ENCODE data around the gene COPZ2. TPM values are rescaled to one million over a fixed set of nuclear protein-coding genes. Genes with fewer than 3 reads are reported as not detected.

Gene COPZ2
- total and polyA plus RNA-seq, 9 of the 15 experiments (the other 6 are each of a cell fraction or from before 2014, with no cell fraction given), result 0.22 to 0.49 TPM; not detected in 7

DNA sequence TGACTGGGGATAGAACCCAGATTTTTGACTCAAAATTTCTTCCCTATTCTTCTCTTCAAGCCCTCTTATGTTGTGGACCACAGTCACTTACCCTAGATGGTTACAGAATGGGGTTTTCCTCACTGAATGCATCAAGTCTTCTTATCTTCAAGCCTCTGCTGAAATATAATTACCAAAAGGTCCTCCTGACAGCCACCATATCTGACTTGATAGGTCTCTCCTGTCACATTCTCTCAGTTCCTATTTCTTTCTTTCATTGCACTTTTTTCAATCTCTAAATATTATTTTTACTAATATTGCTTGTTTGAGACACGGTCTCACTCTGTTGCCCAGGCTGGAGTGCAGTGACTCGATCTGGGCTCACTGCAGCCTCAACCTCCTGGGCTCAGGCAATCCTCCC is 1.1 kb upstream of the COPZ2 start:
- ATAC-seq (no peak), DNase-seq (ENCODE audit: extremely low read depth in 1 of 4, low spot score in 3 of 4) (no peak), FAIRE-seq (no peak)
- BruUV-seq (replicated peaks), result no TSS peak
- Histone ChIP-seq H3K4me3 (no peak overlapping the region), H3K79me2 (ENCODE audit: control insufficient read depth, insufficient read depth, low read length) (no peaks in the 10 kb centered on the region), H3K27me3 (ENCODE audit: control insufficient read depth in 2 of 2, insufficient read depth in 2 of 2, low read length in 2 of 2) (no peaks in the 10 kb centered on the region), H2AFZ (ENCODE audit: low read depth, low read length) (no peak overlapping the region), H3K27ac (ENCODE audit: extremely low read depth, low read depth, low read length) (no peak overlapping the region), H3K4me1 (replicated peaks in 1 of 2; ENCODE audit: control insufficient read depth in 2 of 2, insufficient read depth in 2 of 2, low read length in 2 of 2) (peaks cover 7 to 11% of the 10 kb centered on the region in 2 experiments; a peak in 4 of 5 replicates), H3K9ac (ENCODE audit: insufficient read depth in 1 of 2, low read depth in 2 of 2, low read length in 2 of 2) (no peak overlapping the region), H3K9me1 (ENCODE audit: control insufficient read depth, insufficient read depth, low read length) (no peaks in the 10 kb centered on the region), H3K9me3 (replicated peaks; ENCODE audit: control insufficient read depth, insufficient read depth, low read depth, low read length) (no peaks in the 10 kb centered on the region), H4K20me1 (replicated peaks; ENCODE audit: control insufficient read depth, insufficient read depth, low read length) (no peaks in the 10 kb centered on the region), H3K4me2 (ENCODE audit: insufficient read depth, low read length) (no peak overlapping the region), H3K36me3 (ENCODE audit: control insufficient read depth, insufficient read depth, low read length) (no peaks in the 10 kb centered on the region)
- intact Hi-C loops (cut with micrococcal nuclease) (no loop called here), in situ Hi-C loops (cut with MboI) (loop anchor here (10.0 kb wide), 1 partner anchor 586 kb away; the partner anchor contains the start of gene HOXB9)
- 11% methylated on average over 2 of the region's 2 CpGs for WGBS (ENCODE audit: insufficient coverage, low coverage, missing lambda C conversion rate)
- ChIA-PET POLR2A (interaction anchor here (0.8 to 1.0 kb wide), 2 partner anchors 10 to 19 kb away, joined by 3 to 6 read pairs; partner anchors contain the start of gene NFE2L1), CTCF (ENCODE audit: low intra/inter-chr PET ratio) (no interaction called here)
- TF ChIP-seq ZBED1 (IDR thresholded peaks at IDR 0.05) (no peak), ZNF778 (CRISPR knock-in tag; IDR thresholded peaks at IDR 0.05) (no peak), MTA3 (IDR thresholded peaks at IDR 0.05; ENCODE audit: borderline replicate concordance) (no peak), ZKSCAN1 (IDR thresholded peaks at IDR 0.05; ENCODE audit: low read depth, low read length) (no peak), PML (IDR thresholded peaks at IDR 0.05; ENCODE audit: low read length) (no peak), ZNF699 (CRISPR knock-in tag; IDR thresholded peaks at IDR 0.05; ENCODE audit: insufficient replicate concordance) (no peak), SRF (CRISPR knock-in tag; IDR thresholded peaks at IDR 0.05) (no peak), NFE2 (IDR thresholded peaks at IDR 0.05; ENCODE audit: low read depth) (no peak)
- TF ChIP-seq, protein P1, sequence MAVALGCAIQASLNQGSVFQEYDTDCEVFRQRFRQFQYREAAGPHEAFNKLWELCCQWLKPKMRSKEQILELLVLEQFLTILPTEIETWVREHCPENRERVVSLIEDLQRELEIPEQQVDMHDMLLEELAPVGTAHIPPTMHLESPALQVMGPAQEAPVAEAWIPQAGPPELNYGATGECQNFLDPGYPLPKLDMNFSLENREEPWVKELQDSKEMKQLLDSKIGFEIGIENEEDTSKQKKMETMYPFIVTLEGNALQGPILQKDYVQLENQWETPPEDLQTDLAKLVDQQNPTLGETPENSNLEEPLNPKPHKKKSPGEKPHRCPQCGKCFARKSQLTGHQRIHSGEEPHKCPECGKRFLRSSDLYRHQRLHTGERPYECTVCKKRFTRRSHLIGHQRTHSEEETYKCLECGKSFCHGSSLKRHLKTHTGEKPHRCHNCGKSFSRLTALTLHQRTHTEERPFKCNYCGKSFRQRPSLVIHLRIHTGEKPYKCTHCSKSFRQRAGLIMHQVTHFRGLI (CRISPR knock-in tag; IDR thresholded peaks at IDR 0.05), result no peak
- TF ChIP-seq, protein P2, sequence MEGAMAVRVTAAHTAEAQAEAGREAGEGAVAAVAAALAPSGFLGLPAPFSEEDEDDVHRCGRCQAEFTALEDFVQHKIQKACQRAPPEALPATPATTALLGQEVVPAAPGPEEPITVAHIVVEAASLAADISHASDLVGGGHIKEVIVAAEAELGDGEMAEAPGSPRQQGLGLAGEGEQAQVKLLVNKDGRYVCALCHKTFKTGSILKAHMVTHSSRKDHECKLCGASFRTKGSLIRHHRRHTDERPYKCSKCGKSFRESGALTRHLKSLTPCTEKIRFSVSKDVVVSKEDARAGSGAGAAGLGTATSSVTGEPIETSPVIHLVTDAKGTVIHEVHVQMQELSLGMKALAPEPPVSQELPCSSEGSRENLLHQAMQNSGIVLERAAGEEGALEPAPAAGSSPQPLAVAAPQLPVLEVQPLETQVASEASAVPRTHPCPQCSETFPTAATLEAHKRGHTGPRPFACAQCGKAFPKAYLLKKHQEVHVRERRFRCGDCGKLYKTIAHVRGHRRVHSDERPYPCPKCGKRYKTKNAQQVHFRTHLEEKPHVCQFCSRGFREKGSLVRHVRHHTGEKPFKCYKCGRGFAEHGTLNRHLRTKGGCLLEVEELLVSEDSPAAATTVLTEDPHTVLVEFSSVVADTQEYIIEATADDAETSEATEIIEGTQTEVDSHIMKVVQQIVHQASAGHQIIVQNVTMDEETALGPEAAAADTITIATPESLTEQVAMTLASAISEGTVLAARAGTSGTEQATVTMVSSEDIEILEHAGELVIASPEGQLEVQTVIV (CRISPR knock-in tag; IDR thresholded peaks at IDR 0.05; ENCODE audit: borderline replicate concordance), result no peak
- TF ChIP-seq, protein P3, sequence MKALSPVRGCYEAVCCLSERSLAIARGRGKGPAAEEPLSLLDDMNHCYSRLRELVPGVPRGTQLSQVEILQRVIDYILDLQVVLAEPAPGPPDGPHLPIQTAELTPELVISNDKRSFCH (CRISPR knock-in tag; IDR thresholded peaks at IDR 0.05), result no peak
- TF ChIP-seq, protein P3 (tag; IDR thresholded peaks at IDR 0.05), result no peak

Measured in K562 (cell line).